ENCODE measurements around the gene SLC39A11. TPM values are rescaled to one million over a fixed set of nuclear protein-coding genes. Genes with fewer than 3 reads are reported as not detected.

Gene SLC39A11
- total and polyA plus RNA-seq, 2 of the 13 experiments (the other 11 are each of a cell fraction or from before 2014, with no cell fraction given), result 17.2 to 31.5 TPM

DNA sequence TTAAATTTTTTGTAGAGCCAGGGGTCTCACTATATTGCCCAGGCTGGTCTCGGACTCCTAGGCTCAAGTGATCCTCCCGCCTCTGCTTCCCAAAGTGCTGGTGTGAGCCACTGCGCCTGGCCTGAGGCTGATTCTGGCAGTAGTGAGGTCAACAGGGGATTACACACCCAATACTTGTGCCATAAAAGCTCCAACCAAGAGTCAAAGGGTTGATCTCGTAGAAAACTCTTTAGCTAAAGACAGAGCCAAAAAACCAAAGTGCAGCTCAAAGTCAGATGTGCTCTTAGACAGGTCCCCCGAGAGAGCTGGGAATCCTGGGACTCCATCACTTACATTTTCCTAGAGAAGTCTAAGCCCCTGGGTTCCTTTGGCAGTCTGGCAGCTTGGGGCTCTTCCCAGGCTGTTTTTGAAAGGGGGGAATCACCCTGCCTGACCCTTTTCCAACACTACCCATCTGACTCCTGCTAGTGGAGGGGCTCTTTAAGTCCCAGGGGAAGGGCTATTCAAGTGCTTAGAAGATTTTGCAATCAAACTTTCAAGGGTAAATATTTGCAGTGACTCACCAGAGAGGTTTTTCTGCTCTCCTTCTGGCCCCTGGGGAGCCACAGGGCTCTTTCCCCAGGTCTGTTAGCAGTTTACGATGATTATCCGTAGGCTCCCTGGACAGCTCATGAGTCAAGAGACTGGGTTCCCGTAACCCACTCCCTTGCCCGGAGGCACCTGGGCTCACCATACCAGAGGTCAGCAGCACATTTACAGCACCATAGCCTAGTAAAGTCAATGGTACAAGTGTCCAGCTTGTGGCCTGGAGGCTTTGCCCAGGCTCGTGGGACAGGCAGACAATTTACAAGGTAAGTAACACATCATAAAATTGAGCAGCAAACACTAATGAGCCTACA, 408.7 kb downstream of the SLC39A11 start:
- H3K36me3 ChIP-seq (replicated peaks in 1 of 2; ENCODE audit: control insufficient read depth in 1 of 2, insufficient read depth in 2 of 2, low read length in 2 of 2), result no peaks in the 10 kb centered on the region
- peak overlapping the region; percentile 24 to 63 (median 48); a peak in 5 of 6 replicates for H3K4me3 ChIP-seq (replicated peaks in 1 of 3; ENCODE audit: insufficient read depth in 1 of 3, low read depth in 2 of 3, low read length in 3 of 3)
- ChIA-PET POLR2A (interaction anchor here (0.7 to 4.4 kb wide), 28 partner anchors 9 to 283 kb away, joined by 3 to 41 read pairs (median 6); no protein-coding TSS in a partner anchor), CTCF (ENCODE audit: low intra/inter-chr PET ratio, low total read pairs) (no interaction called here)
- peak; percentile 98 for FAIRE-seq
- no TSS peak for BruUV-seq (replicated peaks)
- intact Hi-C loops (cut with micrococcal nuclease; ENCODE audit: unreplicated experiment), result loop anchor here (1.0 to 2.0 kb wide), 5 partner anchors 14 to 123 kb away; no protein-coding TSS in a partner anchor
- in situ Hi-C loops (cut with HindIII; ENCODE audit: extremely low pct_ligation_motif_present, low pct_unique_long_range_greater_than_20kb), result no loop called here
- WGBS (ENCODE audit: low lambda C conversion rate), result 16% methylated on average over 10 of the region's 10 CpGs
- H3K4me2 ChIP-seq (ENCODE audit: low read depth, low read length), result peak overlapping the region; percentile 93
- peak; percentile 97 for DNase-seq (ENCODE audit: low spot score)
- H2AFZ ChIP-seq (ENCODE audit: low read length), result no peak overlapping the region
- peak overlapping the region; percentile 57 for H3K27ac ChIP-seq (ENCODE audit: extremely low read length, insufficient read depth, low read length)
- H3K9ac ChIP-seq (ENCODE audit: insufficient read depth, low read depth, low read length), result peak overlapping the region; percentile 64
- no peaks in the 10 kb centered on the region for H3K27me3 ChIP-seq (ENCODE audit: control insufficient read depth in 1 of 2, insufficient read depth in 2 of 2, low read length in 2 of 2)
- no peaks in the 10 kb centered on the region for H3K9me3 ChIP-seq (ENCODE audit: low read length)
- peaks cover 57% of the 10 kb centered on the region for H3K4me1 ChIP-seq (ENCODE audit: insufficient read depth, low read length)
- no peaks in the 10 kb centered on the region for H4K20me1 ChIP-seq (ENCODE audit: insufficient read depth, low read length)
- no peaks in the 10 kb centered on the region for H3K79me2 ChIP-seq (ENCODE audit: insufficient read depth, low read length)
- peak; percentile 92 for ATAC-seq
- TF ChIP-seq ZNF577 (CRISPR knock-in tag; IDR thresholded peaks at IDR 0.05; ENCODE audit: borderline replicate concordance, low read depth) (no peak), SSRP1 (CRISPR knock-in tag; IDR thresholded peaks at IDR 0.05) (no peak), ASH2L (IDR thresholded peaks at IDR 0.05; ENCODE audit: insufficient read length, low read depth, low read length) (no peak), RBM22 (optimal IDR thresholded peaks at IDR 0.05; ENCODE audit: low read length) (no peak), ATF7 (IDR thresholded peaks at IDR 0.05) (no peak), ATF7 (CRISPR knock-in tag; IDR thresholded peaks at IDR 0.05) (peak; percentile 55), PHF8 (CRISPR knock-in tag; IDR thresholded peaks at IDR 0.05) (no peak), NONO (IDR thresholded peaks at IDR 0.05) (no peak), NONO (CRISPR knock-in tag; conservative IDR thresholded peaks at IDR 0.05) (peak; percentile 56), ZKSCAN1 (IDR thresholded peaks at IDR 0.05; ENCODE audit: low read length) (peak; percentile 31; the same call in 1 of the 2 replicates), SNAI1 (CRISPR knock-in tag; IDR thresholded peaks at IDR 0.05; ENCODE audit: borderline replicate concordance) (no peak), STAG1 (CRISPR knock-in tag; IDR thresholded peaks at IDR 0.05) (no peak; the same call in 1 of the 2 replicates), SP5 (CRISPR knock-in tag; IDR thresholded peaks at IDR 0.05; ENCODE audit: borderline replicate concordance, low read depth) (peak; percentile 53; the same call in 1 of the 2 replicates)
- TF ChIP-seq, protein P1, sequence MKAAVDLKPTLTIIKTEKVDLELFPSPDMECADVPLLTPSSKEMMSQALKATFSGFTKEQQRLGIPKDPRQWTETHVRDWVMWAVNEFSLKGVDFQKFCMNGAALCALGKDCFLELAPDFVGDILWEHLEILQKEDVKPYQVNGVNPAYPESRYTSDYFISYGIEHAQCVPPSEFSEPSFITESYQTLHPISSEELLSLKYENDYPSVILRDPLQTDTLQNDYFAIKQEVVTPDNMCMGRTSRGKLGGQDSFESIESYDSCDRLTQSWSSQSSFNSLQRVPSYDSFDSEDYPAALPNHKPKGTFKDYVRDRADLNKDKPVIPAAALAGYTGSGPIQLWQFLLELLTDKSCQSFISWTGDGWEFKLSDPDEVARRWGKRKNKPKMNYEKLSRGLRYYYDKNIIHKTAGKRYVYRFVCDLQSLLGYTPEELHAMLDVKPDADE (CRISPR knock-in tag; IDR thresholded peaks at IDR 0.05), result no peak
- TF ChIP-seq, protein P2, sequence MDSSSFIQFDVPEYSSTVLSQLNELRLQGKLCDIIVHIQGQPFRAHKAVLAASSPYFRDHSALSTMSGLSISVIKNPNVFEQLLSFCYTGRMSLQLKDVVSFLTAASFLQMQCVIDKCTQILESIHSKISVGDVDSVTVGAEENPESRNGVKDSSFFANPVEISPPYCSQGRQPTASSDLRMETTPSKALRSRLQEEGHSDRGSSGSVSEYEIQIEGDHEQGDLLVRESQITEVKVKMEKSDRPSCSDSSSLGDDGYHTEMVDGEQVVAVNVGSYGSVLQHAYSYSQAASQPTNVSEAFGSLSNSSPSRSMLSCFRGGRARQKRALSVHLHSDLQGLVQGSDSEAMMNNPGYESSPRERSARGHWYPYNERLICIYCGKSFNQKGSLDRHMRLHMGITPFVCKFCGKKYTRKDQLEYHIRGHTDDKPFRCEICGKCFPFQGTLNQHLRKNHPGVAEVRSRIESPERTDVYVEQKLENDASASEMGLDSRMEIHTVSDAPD (CRISPR knock-in tag; IDR thresholded peaks at IDR 0.05), result no peak; the same call in 1 of the 2 replicates
- TF ChIP-seq, protein P3, sequence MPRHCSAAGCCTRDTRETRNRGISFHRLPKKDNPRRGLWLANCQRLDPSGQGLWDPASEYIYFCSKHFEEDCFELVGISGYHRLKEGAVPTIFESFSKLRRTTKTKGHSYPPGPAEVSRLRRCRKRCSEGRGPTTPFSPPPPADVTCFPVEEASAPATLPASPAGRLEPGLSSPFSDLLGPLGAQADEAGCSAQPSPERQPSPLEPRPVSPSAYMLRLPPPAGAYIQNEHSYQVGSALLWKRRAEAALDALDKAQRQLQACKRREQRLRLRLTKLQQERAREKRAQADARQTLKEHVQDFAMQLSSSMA (CRISPR knock-in tag; IDR thresholded peaks at IDR 0.05), result no peak

All from HepG2 (cell line).